Right atrium auricular region (tissue), 2 donors: ENCODE data around the gene TSNAXIP1. TPM values are rescaled to one million over a fixed set of nuclear protein-coding genes. Genes with fewer than 3 reads are reported as not detected.
A peak's percentile ranks its signal among the peaks of the same experiment; 100 is the strongest.

Experiments
- DNase-seq: peaks from one replicate; pipeline ENCODE4 v3.0.0-alpha.2; 2019; ENCODE audit warnings: low spot score
- H3K27ac ChIP-seq, 2 donors: fragments of 200-600 bp; sonication (generic); 1 replicate in 1 of 2; 2 replicates in 1 of 2; pipeline ENCODE4 v1.5.1; 2016 to 2019
- H3K27me3 ChIP-seq, 2 donors: fragments of 200-600 bp; sonication (generic); one replicate each; pipeline versions ENCODE4 v1.5.1 to v1.6.0; 2017 to 2019
- H3K36me3 ChIP-seq: fragments of 200-600 bp; sonication (generic); one replicate; pipeline ENCODE4 v1.5.1; 2016
- H3K4me1 ChIP-seq, 2 donors: fragments of 200-600 bp; sonication (generic); one replicate each; pipeline versions ENCODE4 v1.5.1 to v1.6.0; 2017 to 2019
- H3K4me3 ChIP-seq, 2 donors: fragments of 200-600 bp; sonication (generic); 1 replicate in 1 of 2; 2 replicates in 1 of 2; pipeline ENCODE4 v1.5.1; 2017 to 2019; ENCODE audit warnings: mild to moderate bottlenecking in 1 of 2, moderate library complexity in 1 of 2
- H3K9me3 ChIP-seq, 2 donors: fragments of 200-600 bp; sonication (generic); one replicate each; pipeline ENCODE4 v1.5.1; 2019
- CTCF ChIP-seq, 2 donors: fragments of 200-600 bp; sonication (generic); IDR thresholded peaks; one replicate each; pipeline ENCODE4 v1.5.1; 2019; ENCODE audit warnings: antibody characterized with exemption in 2 of 2
- total RNA-seq, 2 donors: library from RNA; depleted of rRNA; stranded (reverse); fragments of >200 nt; gene quantifications; one replicate each; pipeline ENCODE4 v1.1.0, GENCODE V29; 2016

TSNAXIP1 gene
- total RNA-seq, 2 donors from 2014 or later: 0.55 TPM; not detected in 1

- no peak for TF ChIP-seq CTCF (IDR thresholded peaks at IDR 0.05)
- H3K4me1 ChIP-seq: no peaks in the 10 kb centered on the region
- no peak overlapping the region for H3K4me3 ChIP-seq
- H3K27ac ChIP-seq: no peak overlapping the region
- no peaks in the 10 kb centered on the region for H3K27me3 ChIP-seq
- H3K36me3 ChIP-seq: no peaks in the 10 kb centered on the region
- DNase-seq: no peak
- no peaks in the 10 kb centered on the region for H3K9me3 ChIP-seq
These were observed 20.2 kb upstream of the TSNAXIP1 start for GRCh38 chr16:67786491-67786890.

- no peak for DNase-seq
- Histone ChIP-seq H3K4me1 (no peaks in the 10 kb centered on the region), H3K27ac (no peak overlapping the region), H3K4me3 (no peak overlapping the region), H3K9me3 (no peaks in the 10 kb centered on the region), H3K27me3 (no peaks in the 10 kb centered on the region), H3K36me3 (no peaks in the 10 kb centered on the region)
- TF ChIP-seq CTCF (IDR thresholded peaks at IDR 0.05): no peak
These were observed 16.6 kb upstream of the TSNAXIP1 start for GRCh38 chr16:67790071-67790470.

- no peaks in the 10 kb centered on the region for H3K27me3 ChIP-seq
- no peak overlapping the region for H3K4me3 ChIP-seq
- H3K9me3 ChIP-seq: no peaks in the 10 kb centered on the region
- H3K4me1 ChIP-seq: peaks cover 0 to 11% of the 10 kb centered on the region in 2 donors
- no peak for DNase-seq
- H3K27ac ChIP-seq: no peak overlapping the region
- no peaks in the 10 kb centered on the region for H3K36me3 ChIP-seq
- no peak for TF ChIP-seq CTCF (IDR thresholded peaks at IDR 0.05)
These were observed 10.5 kb upstream of the TSNAXIP1 start for GRCh38 chr16:67796099-67796718.

DNA sequence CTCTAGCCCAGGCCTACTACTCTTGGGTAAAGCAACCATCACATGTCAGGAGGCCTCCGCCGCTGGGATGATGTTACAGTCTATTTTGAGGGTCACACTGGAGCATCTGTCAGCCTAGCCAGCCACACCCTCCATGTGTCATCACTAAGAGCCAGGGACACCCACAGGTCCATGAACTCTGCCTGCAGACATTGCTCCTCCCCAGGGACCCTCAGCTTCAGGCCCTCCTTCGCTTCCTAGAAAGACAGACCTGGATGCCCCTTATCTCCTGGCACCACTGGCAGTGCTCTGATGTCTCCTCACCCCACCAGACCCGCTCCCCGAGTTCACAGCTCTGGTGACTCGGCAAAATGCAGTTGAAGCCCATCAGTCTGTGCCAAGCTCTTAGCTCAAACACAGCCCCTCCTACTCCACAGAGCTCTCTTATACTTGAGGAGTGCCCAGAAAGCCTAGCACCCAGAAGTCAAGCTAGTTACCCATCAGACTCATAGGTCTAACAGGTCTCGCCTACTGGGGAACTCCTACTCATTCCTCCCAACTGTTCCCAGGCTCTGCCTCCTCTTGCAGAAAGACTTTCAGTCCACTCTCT lies 6.3 kb upstream of the TSNAXIP1 start:
- Histone ChIP-seq H3K27me3 (no peaks in the 10 kb centered on the region), H3K36me3 (peaks cover 17% of the 10 kb centered on the region), H3K9me3 (no peaks in the 10 kb centered on the region), H3K4me1 (peaks cover 0 to 17% of the 10 kb centered on the region in 2 donors), H3K4me3 (no peak overlapping the region), H3K27ac (peak overlapping the region in 1 of 2 donors; percentile 73)
- peak; percentile 62 for DNase-seq
- no peak for TF ChIP-seq CTCF (IDR thresholded peaks at IDR 0.05)

- Histone ChIP-seq H3K27me3 (no peaks in the 10 kb centered on the region), H3K27ac (no peak overlapping the region), H3K4me3 (no peak overlapping the region), H3K4me1 (peaks cover 0 to 22% of the 10 kb centered on the region in 2 donors), H3K9me3 (no peaks in the 10 kb centered on the region), H3K36me3 (peaks cover 17% of the 10 kb centered on the region)
- no peak for DNase-seq
- TF ChIP-seq CTCF (IDR thresholded peaks at IDR 0.05): no peak
These were observed 5.4 kb upstream of the TSNAXIP1 start for GRCh38 chr16:67801241-67801640.

- Histone ChIP-seq H3K27me3 (no peaks in the 10 kb centered on the region), H3K27ac (no peak overlapping the region), H3K4me1 (peaks cover 0 to 22% of the 10 kb centered on the region in 2 donors), H3K9me3 (no peaks in the 10 kb centered on the region), H3K4me3 (no peak overlapping the region), H3K36me3 (peaks cover 17% of the 10 kb centered on the region)
- DNase-seq: no peak
- no peak for TF ChIP-seq CTCF (IDR thresholded peaks at IDR 0.05)
These were observed 4.8 kb upstream of the TSNAXIP1 start for GRCh38 chr16:67801883-67802282.
